Smooth muscle cell (in vitro differentiated cells): ENCODE results near the gene LRP8. TPM values are rescaled to one million over a fixed set of nuclear protein-coding genes. Genes with fewer than 3 reads are reported as not detected.

Source experiments
- DNase-seq: peaks from one replicate; lab custom pipeline; 2025; ENCODE audit not compliant: unreplicated experiment; lab: John Stamatoyannopoulos, UW
- H2AFZ ChIP-seq: fragments of 200-600 bp; sonication (generic); 2 replicates; pipeline ENCODE4 v1.6.0; 2016; ENCODE audit warnings: antibody characterized with exemption, low read depth, mild to moderate bottlenecking
- H3F3A ChIP-seq: fragments of 200-600 bp; sonication (generic); 2 replicates; pipeline ENCODE4 v1.6.0; 2017; ENCODE audit warnings: antibody characterized with exemption, low read depth
- H3K27ac ChIP-seq: fragments of 200-600 bp; sonication (generic); 2 replicates; pipeline ENCODE4 v1.5.1; 2016; ENCODE audit warnings: low read depth, mild to moderate bottlenecking
- H3K27me3 ChIP-seq: fragments of 200-600 bp; sonication (generic); 2 replicates; pipeline ENCODE4 v1.6.1; 2016; ENCODE audit warnings: low read depth, mild to moderate bottlenecking
- H3K36me3 ChIP-seq: fragments of 200-600 bp; sonication (generic); 2 replicates; pipeline ENCODE4 v1.5.1; 2016; ENCODE audit warnings: low read depth
- H3K4me1 ChIP-seq: fragments of 200-600 bp; sonication (generic); 2 replicates; pipeline ENCODE4 v1.5.1; 2016; ENCODE audit warnings: low read depth
- H3K4me2 ChIP-seq: fragments of 200-600 bp; sonication (generic); 2 replicates; pipeline ENCODE4 v1.6.0; 2016; ENCODE audit warnings: mild to moderate bottlenecking
- H3K4me3 ChIP-seq: fragments of 200-600 bp; sonication (generic); 2 replicates; pipeline ENCODE4 v1.5.1; 2016; ENCODE audit warnings: mild to moderate bottlenecking
- H3K79me2 ChIP-seq: fragments of 200-600 bp; sonication (generic); 2 replicates; pipeline ENCODE4 v1.6.0; 2016; ENCODE audit warnings: low read depth, mild to moderate bottlenecking
- H3K9ac ChIP-seq: fragments of 200-600 bp; sonication (generic); 2 replicates; pipeline ENCODE4 v1.6.0; 2016; ENCODE audit warnings: low read depth
- H3K9me3 ChIP-seq: fragments of 200-600 bp; sonication (generic); replicated peaks from 2 replicates; pipeline ENCODE4 v1.5.1; 2016; ENCODE audit warnings: low read depth
- H4K20me1 ChIP-seq: fragments of 200-600 bp; sonication (generic); 2 replicates; pipeline ENCODE4 v1.6.0; 2016; ENCODE audit warnings: low read depth
- WGBS: methylation state at CpG from one replicate; pipeline ENCODE4 v1.1.7; 2016; ENCODE audit warnings: low lambda C conversion rate; 5-methylcytosine and 5-hydroxymethylcytosine counted together
- polyA plus RNA-seq: library from polyadenylated mRNA; unstranded; fragments of >200 nt; fragmentation: Nextera tagmentation; extraction: Ambion mirVana; gene quantifications from 2 replicates; pipeline ENCODE4 v1.2.1, GENCODE V29; 2016
- total RNA-seq: library from RNA; depleted of rRNA; stranded (reverse); fragments of >200 nt; gene quantifications from 2 replicates; pipeline ENCODE4 v1.2.3, GENCODE V29; 2014
- TF ChIP-seq, protein P1 (sequence below): fragments of 200-600 bp; sonication (generic); IDR thresholded peaks from 2 replicates; pipeline ENCODE4 v1.5.1; 2017; ENCODE audit warnings: borderline replicate concordance, mild to moderate bottlenecking, antibody characterized with exemption; ENCODE audit not compliant: insufficient read depth, poor library complexity, severe bottlenecking

The LRP8 gene
- total and polyA plus RNA-seq, 2 experiments from 2014 or later = 5.6 to 8.1 TPM

DNA sequence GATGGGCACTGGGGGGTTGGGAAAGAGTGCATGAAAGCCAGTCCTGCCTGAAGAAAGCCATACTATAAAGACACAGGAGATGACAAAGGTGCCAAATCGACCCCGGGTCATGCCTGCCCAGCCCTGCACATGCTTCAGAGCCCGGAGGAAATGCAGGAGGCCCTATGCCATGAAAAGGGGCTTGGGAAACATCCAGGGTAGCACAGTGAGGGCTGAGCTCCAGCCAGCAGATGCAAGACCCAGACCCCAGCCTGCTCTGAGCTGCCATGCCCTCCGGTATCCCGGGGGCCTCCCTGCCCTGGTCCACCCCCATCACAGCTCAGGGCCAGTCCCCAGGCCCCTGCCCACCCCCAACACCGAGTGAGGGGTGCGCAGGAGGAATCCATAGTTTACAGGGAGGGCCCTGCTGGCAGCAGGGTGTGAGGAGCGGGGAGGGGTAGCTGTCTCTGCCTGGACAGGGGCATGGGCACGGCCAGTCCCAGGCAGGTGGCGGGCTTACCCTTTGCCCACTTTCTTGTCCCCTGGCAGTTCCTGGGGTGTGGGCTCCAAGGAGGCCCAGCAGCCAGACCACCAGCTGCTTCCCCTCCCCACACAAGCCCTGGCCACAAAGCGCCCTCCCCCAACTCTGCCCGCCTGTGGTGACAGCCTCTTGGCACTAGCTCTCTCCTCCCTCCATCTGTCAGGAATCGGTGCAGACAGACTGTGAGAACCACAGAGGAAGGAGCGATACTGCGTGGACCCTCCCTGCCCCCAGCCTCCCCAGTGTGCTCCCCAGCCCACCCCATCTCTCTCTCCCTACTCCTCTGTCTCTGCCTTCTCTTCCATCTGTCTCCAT lies 16.8 kb downstream of the LRP8 start:
- H3F3A ChIP-seq = no peaks in the 10 kb centered on the region
- no peak for DNase-seq
- no peak overlapping the region for H3K9ac ChIP-seq
- TF ChIP-seq, protein P1, sequence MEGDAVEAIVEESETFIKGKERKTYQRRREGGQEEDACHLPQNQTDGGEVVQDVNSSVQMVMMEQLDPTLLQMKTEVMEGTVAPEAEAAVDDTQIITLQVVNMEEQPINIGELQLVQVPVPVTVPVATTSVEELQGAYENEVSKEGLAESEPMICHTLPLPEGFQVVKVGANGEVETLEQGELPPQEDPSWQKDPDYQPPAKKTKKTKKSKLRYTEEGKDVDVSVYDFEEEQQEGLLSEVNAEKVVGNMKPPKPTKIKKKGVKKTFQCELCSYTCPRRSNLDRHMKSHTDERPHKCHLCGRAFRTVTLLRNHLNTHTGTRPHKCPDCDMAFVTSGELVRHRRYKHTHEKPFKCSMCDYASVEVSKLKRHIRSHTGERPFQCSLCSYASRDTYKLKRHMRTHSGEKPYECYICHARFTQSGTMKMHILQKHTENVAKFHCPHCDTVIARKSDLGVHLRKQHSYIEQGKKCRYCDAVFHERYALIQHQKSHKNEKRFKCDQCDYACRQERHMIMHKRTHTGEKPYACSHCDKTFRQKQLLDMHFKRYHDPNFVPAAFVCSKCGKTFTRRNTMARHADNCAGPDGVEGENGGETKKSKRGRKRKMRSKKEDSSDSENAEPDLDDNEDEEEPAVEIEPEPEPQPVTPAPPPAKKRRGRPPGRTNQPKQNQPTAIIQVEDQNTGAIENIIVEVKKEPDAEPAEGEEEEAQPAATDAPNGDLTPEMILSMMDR = no peak
- no peaks in the 10 kb centered on the region for H3K79me2 ChIP-seq
- 90% methylated on average over 9 of the region's 15 CpGs for WGBS
- peaks cover 8% of the 10 kb centered on the region for H4K20me1 ChIP-seq
- no peaks in the 10 kb centered on the region for H3K4me1 ChIP-seq
- H3K4me2 ChIP-seq = no peak overlapping the region
- no peaks in the 10 kb centered on the region for H3K9me3 ChIP-seq
- no peak overlapping the region for H2AFZ ChIP-seq
- H3K36me3 ChIP-seq = no peaks in the 10 kb centered on the region
- no peak overlapping the region for H3K4me3 ChIP-seq
- no peak overlapping the region for H3K27ac ChIP-seq
- no peaks in the 10 kb centered on the region for H3K27me3 ChIP-seq

DNA sequence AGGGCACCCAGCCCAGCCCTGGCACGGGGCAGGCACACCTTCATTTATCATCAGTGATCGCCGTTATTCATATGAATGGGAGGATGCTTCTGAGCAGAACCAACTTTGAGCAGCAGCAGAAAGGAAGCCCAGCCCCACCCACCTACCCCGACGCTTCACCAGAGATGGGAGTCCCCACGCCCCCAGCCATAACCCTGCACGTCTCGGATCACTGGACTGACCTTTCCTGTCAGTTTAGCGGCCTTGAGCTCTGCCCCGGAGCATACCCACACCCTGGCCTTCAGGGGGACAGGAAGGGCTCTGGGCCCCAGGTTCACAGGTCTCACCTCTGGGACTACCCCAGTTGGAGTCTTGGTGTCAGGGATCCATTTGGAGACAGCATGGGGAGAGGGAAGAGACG lies 18.1 kb downstream of the LRP8 start:
- H3K4me1 ChIP-seq = no peaks in the 10 kb centered on the region
- H3F3A ChIP-seq = no peaks in the 10 kb centered on the region
- WGBS = 93% methylated on average over 11 of the region's 11 CpGs
- no peak overlapping the region for H3K4me2 ChIP-seq
- H3K27ac ChIP-seq = no peak overlapping the region
- H4K20me1 ChIP-seq = peaks cover 8% of the 10 kb centered on the region
- no peak overlapping the region for H3K4me3 ChIP-seq
- H3K27me3 ChIP-seq = no peaks in the 10 kb centered on the region
- H3K79me2 ChIP-seq = no peaks in the 10 kb centered on the region
- no peaks in the 10 kb centered on the region for H3K9me3 ChIP-seq
- no peak for DNase-seq
- H2AFZ ChIP-seq = no peak overlapping the region
- H3K9ac ChIP-seq = no peak overlapping the region
- H3K36me3 ChIP-seq = no peaks in the 10 kb centered on the region
- TF ChIP-seq, protein P1 = no peak

DNA sequence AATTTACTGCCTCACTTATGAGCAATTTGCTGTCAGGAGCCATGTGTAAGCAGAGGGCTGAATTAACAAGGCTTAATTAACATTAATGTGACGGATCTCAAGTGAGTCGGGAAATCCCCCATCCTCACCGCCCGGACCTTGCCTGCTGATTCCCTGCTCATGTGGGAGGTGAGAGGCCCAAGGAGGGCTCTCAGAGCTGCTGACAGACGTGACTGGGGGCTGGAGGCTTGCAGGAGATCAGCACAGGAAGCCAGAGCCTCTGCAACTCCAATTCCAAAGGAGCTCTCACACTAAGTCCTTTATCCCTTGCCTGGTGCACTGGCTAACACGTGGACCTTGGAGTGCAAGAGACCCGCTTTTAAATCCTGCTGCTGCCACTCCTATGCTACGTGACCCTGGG lies 19.4 kb downstream of the LRP8 start:
- DNase-seq = no peak
- Histone ChIP-seq H3K9me3 (no peaks in the 10 kb centered on the region), H3K4me3 (no peak overlapping the region), H4K20me1 (peaks cover 8% of the 10 kb centered on the region), H3K4me2 (no peak overlapping the region), H3K36me3 (no peaks in the 10 kb centered on the region), H3K4me1 (peaks cover 8% of the 10 kb centered on the region), H2AFZ (no peak overlapping the region), H3K27me3 (no peaks in the 10 kb centered on the region), H3K79me2 (no peaks in the 10 kb centered on the region), H3K9ac (no peak overlapping the region), H3F3A (no peaks in the 10 kb centered on the region), H3K27ac (no peak overlapping the region)
- TF ChIP-seq, protein P1 = no peak
- 23% methylated on average over 8 of the region's 8 CpGs for WGBS

DNA sequence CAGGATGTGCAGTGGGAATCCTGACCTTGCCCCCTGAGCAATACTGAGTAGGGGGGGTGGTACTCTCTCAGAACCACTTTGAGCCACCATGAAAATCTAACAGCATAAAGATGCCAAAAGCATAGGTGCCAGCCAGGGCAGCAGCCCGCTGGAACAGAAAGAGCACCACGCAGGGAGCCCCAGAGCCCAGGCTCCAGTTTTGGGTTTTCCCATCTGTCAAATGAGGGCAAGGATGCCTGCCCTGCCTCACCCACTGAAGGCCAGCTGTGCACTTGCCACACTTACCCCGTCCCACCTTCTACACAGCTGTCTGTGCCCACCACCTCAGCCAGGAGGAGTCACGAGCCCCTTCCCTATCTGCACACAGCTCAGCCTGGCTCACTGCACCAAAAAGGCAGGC lies 20.8 kb downstream of the LRP8 start:
- no peak overlapping the region for H3K4me2 ChIP-seq
- no peak overlapping the region for H3K27ac ChIP-seq
- no peak for DNase-seq
- H3K36me3 ChIP-seq = no peaks in the 10 kb centered on the region
- no peak overlapping the region for H3K9ac ChIP-seq
- H3K4me3 ChIP-seq = no peak overlapping the region
- H3K27me3 ChIP-seq = no peaks in the 10 kb centered on the region
- no peaks in the 10 kb centered on the region for H3K9me3 ChIP-seq
- H3F3A ChIP-seq = no peaks in the 10 kb centered on the region
- H2AFZ ChIP-seq = no peak overlapping the region
- peaks cover 8% of the 10 kb centered on the region for H4K20me1 ChIP-seq
- TF ChIP-seq, protein P1 = no peak
- no peaks in the 10 kb centered on the region for H3K79me2 ChIP-seq
- H3K4me1 ChIP-seq = peaks cover 11% of the 10 kb centered on the region
- 87% methylated on average over 4 of the region's 4 CpGs for WGBS
